GM12875 (cell line): ENCODE results near the gene IFRD1.

Experiments
- H3K4me3 ChIP-seq: one replicate; pipeline ENCODE4 v1.5.1; 2011; ENCODE audit warnings: low read depth, low read length, control low read depth
- TF ChIP-seq, protein P1 (sequence below): IDR thresholded peaks from 2 replicates; pipeline ENCODE4 v1.5.1; 2011; ENCODE audit warnings: low read depth, mild to moderate bottlenecking, control low read depth, inconsistent platforms, low read length, moderate library complexity, borderline replicate concordance; ENCODE audit not compliant: insufficient read depth

IFRD1 gene

DNA sequence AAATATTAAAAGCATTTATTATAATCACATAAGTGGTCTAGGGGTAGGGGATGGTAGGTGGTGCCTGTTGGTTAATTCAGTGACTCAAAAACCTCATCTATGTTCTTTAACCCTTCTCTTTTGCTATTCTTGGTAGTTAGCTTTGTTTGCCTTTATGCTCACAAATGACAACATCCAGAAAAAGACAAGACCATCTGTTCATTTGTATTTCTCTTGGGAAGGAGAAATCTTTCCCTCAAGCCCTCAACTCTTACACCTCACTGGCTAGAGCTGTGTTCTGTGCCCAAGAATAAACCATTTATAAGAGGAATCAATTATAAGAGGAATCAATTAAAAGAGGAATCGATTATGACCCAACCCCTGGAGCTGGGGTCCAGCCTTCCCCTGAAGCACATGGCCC is 10.8 kb upstream of the IFRD1 start:
- H3K4me3 ChIP-seq = no peak overlapping the region
- TF ChIP-seq, protein P1, sequence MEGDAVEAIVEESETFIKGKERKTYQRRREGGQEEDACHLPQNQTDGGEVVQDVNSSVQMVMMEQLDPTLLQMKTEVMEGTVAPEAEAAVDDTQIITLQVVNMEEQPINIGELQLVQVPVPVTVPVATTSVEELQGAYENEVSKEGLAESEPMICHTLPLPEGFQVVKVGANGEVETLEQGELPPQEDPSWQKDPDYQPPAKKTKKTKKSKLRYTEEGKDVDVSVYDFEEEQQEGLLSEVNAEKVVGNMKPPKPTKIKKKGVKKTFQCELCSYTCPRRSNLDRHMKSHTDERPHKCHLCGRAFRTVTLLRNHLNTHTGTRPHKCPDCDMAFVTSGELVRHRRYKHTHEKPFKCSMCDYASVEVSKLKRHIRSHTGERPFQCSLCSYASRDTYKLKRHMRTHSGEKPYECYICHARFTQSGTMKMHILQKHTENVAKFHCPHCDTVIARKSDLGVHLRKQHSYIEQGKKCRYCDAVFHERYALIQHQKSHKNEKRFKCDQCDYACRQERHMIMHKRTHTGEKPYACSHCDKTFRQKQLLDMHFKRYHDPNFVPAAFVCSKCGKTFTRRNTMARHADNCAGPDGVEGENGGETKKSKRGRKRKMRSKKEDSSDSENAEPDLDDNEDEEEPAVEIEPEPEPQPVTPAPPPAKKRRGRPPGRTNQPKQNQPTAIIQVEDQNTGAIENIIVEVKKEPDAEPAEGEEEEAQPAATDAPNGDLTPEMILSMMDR = no peak

DNA sequence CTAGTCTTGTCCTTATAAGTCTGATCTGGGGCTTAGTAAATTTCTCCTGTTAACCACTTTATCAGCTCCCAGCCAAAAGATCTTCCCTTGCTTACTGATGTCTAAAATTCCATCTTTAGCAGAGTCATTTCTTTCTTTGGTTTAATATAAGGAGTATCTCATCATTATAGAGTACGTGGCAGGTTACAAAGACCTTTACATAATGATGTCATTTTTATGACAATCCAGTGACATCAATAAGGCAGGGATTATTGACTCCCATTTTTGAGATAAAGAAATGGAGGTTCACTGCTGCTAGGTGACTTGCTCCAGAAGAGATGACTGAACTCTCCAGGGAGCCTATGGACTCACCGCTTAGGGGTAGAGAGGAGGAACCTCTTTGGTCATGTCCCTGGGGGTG is 8.1 kb upstream of the IFRD1 start:
- TF ChIP-seq, protein P1 = no peak

DNA sequence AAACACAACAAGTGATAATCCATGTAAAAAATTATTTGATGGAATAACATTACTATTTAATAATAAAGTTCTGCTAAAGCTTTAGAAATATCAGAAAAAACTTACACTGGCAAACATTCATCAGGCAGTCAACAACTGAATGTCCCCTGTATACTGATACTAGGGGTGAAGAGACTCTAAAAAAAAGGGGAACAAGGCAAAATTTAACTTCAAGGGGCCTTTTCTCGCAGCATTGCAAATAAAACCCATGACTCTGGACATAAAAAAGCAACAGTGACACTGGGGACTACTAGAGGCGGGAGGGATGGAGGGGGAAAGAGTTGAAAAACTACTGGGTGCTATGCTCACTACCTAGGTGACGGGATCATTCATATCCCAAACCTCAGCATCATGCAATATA is 5.8 kb upstream of the IFRD1 start:
- TF ChIP-seq, protein P1 = no peak
- H3K4me3 ChIP-seq = no peak overlapping the region

More for the DNA sequence above, 8.1 kb upstream of the IFRD1 start:
- no peak overlapping the region for H3K4me3 ChIP-seq

DNA sequence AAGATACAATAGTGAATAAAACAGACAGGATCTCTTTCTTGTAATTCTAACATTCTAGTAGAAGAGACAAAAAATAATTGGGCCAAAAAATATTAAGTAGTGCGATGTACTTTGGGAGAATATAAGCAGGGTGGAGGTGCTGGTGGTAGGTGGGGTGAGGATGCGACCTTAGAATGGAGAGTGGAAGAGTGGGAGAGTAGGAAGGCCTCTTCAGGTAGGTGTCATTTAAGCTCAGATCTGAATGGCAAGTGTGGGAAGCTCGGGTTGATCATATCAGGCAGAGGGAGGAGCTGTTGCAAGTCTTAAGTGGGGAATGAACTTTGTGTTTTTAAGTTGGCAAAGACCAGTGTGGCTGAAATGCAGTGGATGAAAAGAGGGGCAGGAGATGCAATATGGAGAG is 3.8 kb upstream of the IFRD1 start:
- TF ChIP-seq, protein P1 = no peak
- no peak overlapping the region for H3K4me3 ChIP-seq

DNA sequence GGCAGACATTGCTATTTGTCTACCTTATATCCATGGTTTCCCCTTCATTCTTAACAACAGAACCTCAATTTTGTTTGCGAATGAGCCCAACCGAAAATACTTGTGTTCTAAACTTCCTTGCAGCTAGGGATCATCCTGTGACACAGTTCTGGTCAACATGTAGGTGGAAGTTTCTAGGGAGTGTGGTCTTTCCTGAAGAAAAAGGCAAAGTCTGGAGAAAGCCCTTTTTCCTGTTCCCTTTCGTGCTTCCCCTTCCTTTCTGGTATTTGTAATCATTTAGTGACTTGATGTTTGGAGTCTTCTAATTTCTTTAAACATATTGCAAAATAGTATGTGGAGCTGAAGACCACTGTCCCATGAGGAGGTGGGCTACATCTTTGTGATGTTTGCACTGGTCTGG is 2.9 kb upstream of the IFRD1 start:
- H3K4me3 ChIP-seq = no peak overlapping the region
- TF ChIP-seq, protein P1 = no peak

DNA sequence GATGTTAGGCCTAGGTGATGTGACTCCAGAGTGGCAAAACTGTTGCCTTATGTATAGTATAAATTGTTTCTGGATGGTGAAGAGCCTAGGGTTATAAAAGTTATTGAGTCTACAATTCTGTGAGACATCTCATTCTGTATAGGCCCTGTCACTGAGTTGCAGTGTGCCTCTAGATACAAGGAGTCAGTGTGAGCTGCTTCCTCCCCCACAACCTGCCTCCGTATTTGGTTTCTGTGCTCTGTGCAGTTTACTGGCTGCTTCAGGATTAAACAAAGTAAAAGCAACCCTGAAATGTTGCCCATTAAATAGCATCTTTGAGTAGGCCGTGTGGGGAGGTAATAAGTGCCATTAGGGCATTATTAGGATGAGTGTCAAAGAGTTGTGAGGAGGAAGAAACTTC is 1.9 kb upstream of the IFRD1 start:
- no peak overlapping the region for H3K4me3 ChIP-seq
- TF ChIP-seq, protein P1 = no peak

DNA sequence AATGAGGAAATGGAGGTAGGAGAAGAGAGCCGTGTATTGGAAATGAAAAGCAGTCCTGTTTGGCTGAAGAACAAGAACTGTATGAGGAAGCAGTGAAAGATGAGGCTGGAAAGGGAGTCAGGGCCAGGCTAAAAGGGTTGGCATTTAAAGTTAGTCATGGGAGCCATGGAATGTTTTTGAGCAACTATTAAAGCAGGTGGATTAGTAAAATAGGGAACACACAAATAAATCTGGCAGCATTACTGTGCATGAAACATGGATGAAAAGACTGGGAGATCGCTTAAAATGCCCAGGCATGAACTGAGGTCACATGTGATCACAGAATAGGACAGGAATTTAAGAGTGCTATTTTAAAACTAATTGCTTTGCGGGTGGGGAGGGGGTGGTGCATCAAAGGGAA is 1.4 kb upstream of the IFRD1 start:
- TF ChIP-seq, protein P1 = no peak
- no peak overlapping the region for H3K4me3 ChIP-seq
